Head of caudate nucleus (tissue), 42 donors: ENCODE data around the gene RAD54L.
"Not testable (repeated sequence)": the region's sequence is repeated elsewhere in the genome, so short reads cannot be mapped to it uniquely, and the experiment has no call there.

Experiments
- DNase-seq, 42 donors: peaks; one replicate each; pipeline versions ENCODE4 v3.0.0 to v3.0.0-alpha.2; 2020 to 2021; ENCODE audit warnings: mixed read lengths in 7 of 42
- intact Hi-C: fragments of 100-400 bp; cut with DNase I; formaldehyde crosslinking; loops from one replicate; pipeline ENCODE4 v1.15.0; 2022

Gene RAD54L

GRCh38 chr1:46303038-46303871 lies 55.7 kb downstream of the RAD54L start, which contains the start of the genes LRRC41 and UQCRH:
TSS of gene LRRC41 (minus strand) at chr1:46303616. CDS start at chr1:46303322, 294 bp downstream.
TSS of gene UQCRH (plus strand) at chr1:46303698. CDS start at chr1:46303767, 69 bp downstream.
- DNase-seq = peak; percentile 93 to 98 (median 96)
- intact Hi-C loops = loop anchor here (2.0 to 5.0 kb wide), 2 partner anchors 39 to 56 kb away; partner anchors contain the start of genes NSUN4 and RAD54L

- intact Hi-C loops = loop anchor here (2.0 to 5.0 kb wide), 2 partner anchors 38 to 57 kb away; partner anchors contain the start of genes NSUN4 and RAD54L
- peak in 2 of 42 donors; percentile 3 to 6 for DNase-seq
Measured at GRCh38 chr1:46303872-46304326, 56.3 kb downstream of the RAD54L start.

GRCh38 chr1:46306159-46306530 lies 58.6 kb downstream of the RAD54L start:
- intact Hi-C loops = no loop called here
- DNase-seq = no peak

GRCh38 chr1:46309401-46310159 lies 62.0 kb downstream of the RAD54L start:
- peak in 1 of 42 donors; percentile 17 for DNase-seq
- intact Hi-C loops = no loop called here

GRCh38 chr1:46310321-46310720 lies 62.8 kb downstream of the RAD54L start:
- intact Hi-C loops = no loop called here
- peak in 1 of 42 donors; percentile 8 for DNase-seq

GRCh38 chr1:46315669-46316403 lies 68.3 kb downstream of the RAD54L start:
- intact Hi-C loops = no loop called here
- peak in 1 of 42 donors; percentile 6 for DNase-seq

- intact Hi-C loops = no loop called here
- DNase-seq = peak in 1 of 42 donors; percentile 15
Measured at GRCh38 chr1:46317323-46317722, 69.8 kb downstream of the RAD54L start.

GRCh38 chr1:46319301-46319700 lies 71.7 kb downstream of the RAD54L start:
- peak in 1 of 42 donors; percentile 20 for DNase-seq
- intact Hi-C loops = not testable (repeated sequence)

- intact Hi-C loops = not testable (repeated sequence)
- peak in 1 of 42 donors; percentile 10 for DNase-seq
Measured at GRCh38 chr1:46319960-46320914, 72.7 kb downstream of the RAD54L start.

GRCh38 chr1:46322191-46322590 lies 74.6 kb downstream of the RAD54L start:
- intact Hi-C loops = not testable (repeated sequence)
- DNase-seq = peak in 1 of 42 donors; percentile 14

GRCh38 chr1:46325285-46326076 lies 77.9 kb downstream of the RAD54L start:
- peak in 1 of 42 donors; percentile 3 for DNase-seq
- intact Hi-C loops = not testable (repeated sequence)
